ENCODE results near the gene MYO15B. TPM values are rescaled to one million over a fixed set of nuclear protein-coding genes. Genes with fewer than 3 reads are reported as not detected.

The MYO15B gene
- total and polyA plus RNA-seq, 2 donors (not counting 1 experiment from before 2014, with no cell fraction given) = 452 to 1,019 TPM

DNA sequence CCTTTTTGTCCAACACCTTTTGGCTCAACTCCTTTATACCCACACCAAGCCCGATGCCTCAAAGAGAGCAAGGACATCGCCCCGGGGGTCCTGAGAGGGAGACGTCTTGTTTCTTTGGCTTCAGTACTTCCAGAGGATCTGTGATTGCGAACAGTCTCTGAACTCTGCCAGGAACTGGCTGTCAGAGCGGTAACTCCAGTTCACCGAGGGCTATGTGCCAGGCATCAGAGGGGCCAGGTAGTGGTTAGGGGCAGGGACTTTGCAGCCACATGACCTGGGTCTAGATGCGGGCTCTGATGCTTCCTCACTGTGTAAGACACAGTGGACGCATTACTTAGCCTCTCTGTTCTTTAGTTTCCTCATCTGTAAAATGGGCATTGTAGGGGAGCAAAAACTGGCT lies 40.5 kb upstream of the MYO15B start:
- ChIA-PET POLR2A (no interaction called here), CTCF (interaction anchor here (0.5 kb wide), 1 partner anchor 459 kb away, joined by 3 read pairs; no protein-coding TSS in a partner anchor)
- Histone ChIP-seq H2AFZ (ENCODE audit: insufficient read depth, low read depth, low read length, poor library complexity, severe bottlenecking) (no peak overlapping the region), H3K4me1 (ENCODE audit: control insufficient read depth in 2 of 2, insufficient read depth in 2 of 2, low read length in 2 of 2) (no peaks in the 10 kb centered on the region), H3K79me2 (ENCODE audit: control insufficient read depth, insufficient read depth, low read length) (no peaks in the 10 kb centered on the region), H3K27me3 (replicated peaks in 1 of 4; ENCODE audit: control extremely low read depth in 1 of 4, control insufficient read depth in 3 of 4, insufficient read depth in 4 of 4, low read length in 3 of 4) (no peaks in the 10 kb centered on the region), H3K9ac (ENCODE audit: low read length) (no peak overlapping the region), H4K20me1 (ENCODE audit: control insufficient read depth, insufficient read depth, low read length, poor library complexity, severe bottlenecking) (no peaks in the 10 kb centered on the region), H3K4me3 (ENCODE audit: control extremely low read depth in 1 of 5, extremely low read depth in 1 of 5, insufficient read depth in 1 of 5, low read depth in 2 of 5, low read length in 4 of 5) (no peak overlapping the region), H3K9me3 (ENCODE audit: control extremely low read depth in 1 of 3, control insufficient read depth in 2 of 3, insufficient read depth in 1 of 3, low read length in 2 of 3) (no peaks in the 10 kb centered on the region), H3K27ac (ENCODE audit: low read length in 2 of 2) (no peak overlapping the region), H3K4me2 (replicated peaks; ENCODE audit: low read depth, low read length, poor library complexity, severe bottlenecking) (no peak overlapping the region), H3K36me3 (replicated peaks in 1 of 2; ENCODE audit: control extremely low read depth in 1 of 2, control insufficient read depth in 1 of 2, extremely low read depth in 1 of 2, insufficient read depth in 2 of 2, low read length in 1 of 2) (peaks cover 0 to 5% of the 10 kb centered on the region in 2 experiments)
- peaks cover 3% of the 10 kb centered on the region for H3K4me1 Mint-ChIP-seq
- H3K27me3 Mint-ChIP-seq = no peaks in the 10 kb centered on the region
- no peak for DNase-seq
- ATAC-seq (ENCODE audit: low read depth) = no peak
- no peaks in the 10 kb centered on the region for H3K9me3 Mint-ChIP-seq (ENCODE audit: insufficient read depth)
- H3K4me3 Mint-ChIP-seq = no peak overlapping the region
- TF ChIP-seq, protein P1, sequence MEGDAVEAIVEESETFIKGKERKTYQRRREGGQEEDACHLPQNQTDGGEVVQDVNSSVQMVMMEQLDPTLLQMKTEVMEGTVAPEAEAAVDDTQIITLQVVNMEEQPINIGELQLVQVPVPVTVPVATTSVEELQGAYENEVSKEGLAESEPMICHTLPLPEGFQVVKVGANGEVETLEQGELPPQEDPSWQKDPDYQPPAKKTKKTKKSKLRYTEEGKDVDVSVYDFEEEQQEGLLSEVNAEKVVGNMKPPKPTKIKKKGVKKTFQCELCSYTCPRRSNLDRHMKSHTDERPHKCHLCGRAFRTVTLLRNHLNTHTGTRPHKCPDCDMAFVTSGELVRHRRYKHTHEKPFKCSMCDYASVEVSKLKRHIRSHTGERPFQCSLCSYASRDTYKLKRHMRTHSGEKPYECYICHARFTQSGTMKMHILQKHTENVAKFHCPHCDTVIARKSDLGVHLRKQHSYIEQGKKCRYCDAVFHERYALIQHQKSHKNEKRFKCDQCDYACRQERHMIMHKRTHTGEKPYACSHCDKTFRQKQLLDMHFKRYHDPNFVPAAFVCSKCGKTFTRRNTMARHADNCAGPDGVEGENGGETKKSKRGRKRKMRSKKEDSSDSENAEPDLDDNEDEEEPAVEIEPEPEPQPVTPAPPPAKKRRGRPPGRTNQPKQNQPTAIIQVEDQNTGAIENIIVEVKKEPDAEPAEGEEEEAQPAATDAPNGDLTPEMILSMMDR (IDR thresholded peaks at IDR 0.05) = no peak
- TF ChIP-seq EZH2 (IDR thresholded peaks at IDR 0.05; ENCODE audit: borderline replicate concordance, insufficient read depth, low read depth, low read length, poor library complexity, severe bottlenecking) = no peak
- no peak overlapping the region for H3K27ac Mint-ChIP-seq
- 99% methylated on average over 9 of the region's 9 CpGs for WGBS (ENCODE audit: insufficient coverage)
- intact Hi-C loops (cut with micrococcal nuclease) = no loop called here

DNA sequence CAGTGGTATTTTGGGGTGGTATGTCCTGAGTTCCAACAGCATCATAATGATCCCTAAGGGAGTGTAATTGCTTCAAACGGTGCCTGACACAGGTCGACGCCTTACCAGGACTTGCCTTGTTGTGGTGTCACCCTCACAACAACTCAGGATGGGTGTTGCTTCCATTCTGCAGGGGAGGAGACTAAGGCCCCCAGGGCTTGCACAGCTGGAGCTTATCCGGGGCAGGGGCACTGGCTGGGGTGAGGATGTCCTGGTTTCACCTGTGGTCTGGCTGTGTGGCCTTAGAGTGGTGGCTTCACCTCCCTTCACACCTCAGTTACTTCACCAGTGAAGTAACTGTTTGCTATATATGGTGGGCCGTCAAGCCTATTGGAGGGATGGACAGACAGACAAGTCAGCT lies 38.8 kb upstream of the MYO15B start:
- 100% methylated on average over 3 of the region's 5 CpGs for WGBS (ENCODE audit: insufficient coverage)
- POLR2A ChIA-PET = no interaction called here
- intact Hi-C loops (cut with micrococcal nuclease) = no loop called here
- no peaks in the 10 kb centered on the region for H4K20me1 ChIP-seq (ENCODE audit: control insufficient read depth, insufficient read depth, low read length, poor library complexity, severe bottlenecking)
- H2AFZ ChIP-seq (ENCODE audit: insufficient read depth, low read depth, low read length, poor library complexity, severe bottlenecking) = no peak overlapping the region
- Mint-ChIP-seq H3K4me3 (no peak overlapping the region), H3K27me3 (no peaks in the 10 kb centered on the region), H3K27ac (peak overlapping the region; percentile 32), H3K9me3 (ENCODE audit: insufficient read depth) (no peaks in the 10 kb centered on the region), H3K4me1 (peaks cover 3% of the 10 kb centered on the region)
- no peak overlapping the region for H3K27ac ChIP-seq (ENCODE audit: low read length in 2 of 2)
- no peaks in the 10 kb centered on the region for H3K27me3 ChIP-seq (replicated peaks in 1 of 4; ENCODE audit: control extremely low read depth in 1 of 4, control insufficient read depth in 3 of 4, insufficient read depth in 4 of 4, low read length in 3 of 4)
- H3K9me3 ChIP-seq (ENCODE audit: control extremely low read depth in 1 of 3, control insufficient read depth in 2 of 3, insufficient read depth in 1 of 3, low read length in 2 of 3) = no peaks in the 10 kb centered on the region
- H3K9ac ChIP-seq (ENCODE audit: low read length) = no peak overlapping the region
- DNase-seq = no peak
- no peaks in the 10 kb centered on the region for H3K4me1 ChIP-seq (ENCODE audit: control insufficient read depth in 2 of 2, insufficient read depth in 2 of 2, low read length in 2 of 2)
- H3K4me2 ChIP-seq (replicated peaks; ENCODE audit: low read depth, low read length, poor library complexity, severe bottlenecking) = no peak overlapping the region
- H3K4me3 ChIP-seq (ENCODE audit: control extremely low read depth in 1 of 5, extremely low read depth in 1 of 5, insufficient read depth in 1 of 5, low read depth in 2 of 5, low read length in 4 of 5) = no peak overlapping the region
- peaks cover 0 to 5% of the 10 kb centered on the region in 2 experiments for H3K36me3 ChIP-seq (replicated peaks in 1 of 2; ENCODE audit: control extremely low read depth in 1 of 2, control insufficient read depth in 1 of 2, extremely low read depth in 1 of 2, insufficient read depth in 2 of 2, low read length in 1 of 2)
- CTCF ChIA-PET = interaction anchor here (0.6 to 1.1 kb wide), 2 partner anchors 39 to 195 kb away, joined by 3 read pairs; no protein-coding TSS in a partner anchor
- H3K79me2 ChIP-seq (ENCODE audit: control insufficient read depth, insufficient read depth, low read length) = no peaks in the 10 kb centered on the region
- TF ChIP-seq EZH2 (IDR thresholded peaks at IDR 0.05; ENCODE audit: borderline replicate concordance, insufficient read depth, low read depth, low read length, poor library complexity, severe bottlenecking) = no peak
- TF ChIP-seq, protein P1 (IDR thresholded peaks at IDR 0.05) = no peak
- no peak for ATAC-seq (ENCODE audit: low read depth)
